ENCODE results near the gene MARCHF6.

DNA sequence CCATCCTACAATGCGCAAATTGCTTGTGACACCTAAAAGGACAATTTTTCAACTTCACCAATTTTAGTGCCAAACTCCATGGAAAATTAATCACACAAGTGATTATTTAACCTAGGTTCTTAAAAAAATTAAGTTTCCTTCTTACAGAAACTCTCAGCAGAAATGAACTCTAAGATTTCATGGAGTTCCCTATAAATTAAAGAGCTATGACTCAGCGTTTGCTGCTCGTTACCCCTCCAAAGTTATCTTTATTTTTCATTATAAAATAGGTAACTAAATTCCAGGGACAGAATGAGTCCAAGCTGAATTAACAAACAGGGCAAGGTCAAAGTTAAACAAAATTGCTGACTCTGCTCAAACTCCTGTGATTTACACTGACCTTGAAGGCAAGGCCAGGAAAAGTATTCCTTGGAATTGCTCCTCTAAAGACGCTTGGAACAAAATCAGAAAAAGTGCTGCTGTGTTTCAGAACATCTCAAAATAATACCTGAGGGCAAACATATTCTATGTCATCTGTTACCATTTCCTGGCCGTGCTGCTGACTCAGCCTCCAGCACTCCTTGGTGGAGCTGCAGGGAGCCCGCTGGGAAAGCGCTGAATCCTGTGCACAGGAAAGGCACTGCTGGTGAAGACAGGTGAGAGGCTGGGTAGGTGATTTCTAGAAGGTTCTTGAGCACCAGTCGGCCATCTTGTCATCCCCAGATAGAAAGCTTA lies 43.3 kb upstream of the MARCHF6 start:
- TF ChIP-seq POLR2AphosphoS5 (IDR thresholded peaks at IDR 0.05; ENCODE audit: low read depth): no peak
- TF ChIP-seq, protein P1, sequence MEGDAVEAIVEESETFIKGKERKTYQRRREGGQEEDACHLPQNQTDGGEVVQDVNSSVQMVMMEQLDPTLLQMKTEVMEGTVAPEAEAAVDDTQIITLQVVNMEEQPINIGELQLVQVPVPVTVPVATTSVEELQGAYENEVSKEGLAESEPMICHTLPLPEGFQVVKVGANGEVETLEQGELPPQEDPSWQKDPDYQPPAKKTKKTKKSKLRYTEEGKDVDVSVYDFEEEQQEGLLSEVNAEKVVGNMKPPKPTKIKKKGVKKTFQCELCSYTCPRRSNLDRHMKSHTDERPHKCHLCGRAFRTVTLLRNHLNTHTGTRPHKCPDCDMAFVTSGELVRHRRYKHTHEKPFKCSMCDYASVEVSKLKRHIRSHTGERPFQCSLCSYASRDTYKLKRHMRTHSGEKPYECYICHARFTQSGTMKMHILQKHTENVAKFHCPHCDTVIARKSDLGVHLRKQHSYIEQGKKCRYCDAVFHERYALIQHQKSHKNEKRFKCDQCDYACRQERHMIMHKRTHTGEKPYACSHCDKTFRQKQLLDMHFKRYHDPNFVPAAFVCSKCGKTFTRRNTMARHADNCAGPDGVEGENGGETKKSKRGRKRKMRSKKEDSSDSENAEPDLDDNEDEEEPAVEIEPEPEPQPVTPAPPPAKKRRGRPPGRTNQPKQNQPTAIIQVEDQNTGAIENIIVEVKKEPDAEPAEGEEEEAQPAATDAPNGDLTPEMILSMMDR (IDR thresholded peaks at IDR 0.05; ENCODE audit: insufficient read depth, low read length): no peak
- no peak for TF ChIP-seq GABPA (IDR thresholded peaks at IDR 0.05; ENCODE audit: low read depth)
- TF ChIP-seq, protein P2, sequence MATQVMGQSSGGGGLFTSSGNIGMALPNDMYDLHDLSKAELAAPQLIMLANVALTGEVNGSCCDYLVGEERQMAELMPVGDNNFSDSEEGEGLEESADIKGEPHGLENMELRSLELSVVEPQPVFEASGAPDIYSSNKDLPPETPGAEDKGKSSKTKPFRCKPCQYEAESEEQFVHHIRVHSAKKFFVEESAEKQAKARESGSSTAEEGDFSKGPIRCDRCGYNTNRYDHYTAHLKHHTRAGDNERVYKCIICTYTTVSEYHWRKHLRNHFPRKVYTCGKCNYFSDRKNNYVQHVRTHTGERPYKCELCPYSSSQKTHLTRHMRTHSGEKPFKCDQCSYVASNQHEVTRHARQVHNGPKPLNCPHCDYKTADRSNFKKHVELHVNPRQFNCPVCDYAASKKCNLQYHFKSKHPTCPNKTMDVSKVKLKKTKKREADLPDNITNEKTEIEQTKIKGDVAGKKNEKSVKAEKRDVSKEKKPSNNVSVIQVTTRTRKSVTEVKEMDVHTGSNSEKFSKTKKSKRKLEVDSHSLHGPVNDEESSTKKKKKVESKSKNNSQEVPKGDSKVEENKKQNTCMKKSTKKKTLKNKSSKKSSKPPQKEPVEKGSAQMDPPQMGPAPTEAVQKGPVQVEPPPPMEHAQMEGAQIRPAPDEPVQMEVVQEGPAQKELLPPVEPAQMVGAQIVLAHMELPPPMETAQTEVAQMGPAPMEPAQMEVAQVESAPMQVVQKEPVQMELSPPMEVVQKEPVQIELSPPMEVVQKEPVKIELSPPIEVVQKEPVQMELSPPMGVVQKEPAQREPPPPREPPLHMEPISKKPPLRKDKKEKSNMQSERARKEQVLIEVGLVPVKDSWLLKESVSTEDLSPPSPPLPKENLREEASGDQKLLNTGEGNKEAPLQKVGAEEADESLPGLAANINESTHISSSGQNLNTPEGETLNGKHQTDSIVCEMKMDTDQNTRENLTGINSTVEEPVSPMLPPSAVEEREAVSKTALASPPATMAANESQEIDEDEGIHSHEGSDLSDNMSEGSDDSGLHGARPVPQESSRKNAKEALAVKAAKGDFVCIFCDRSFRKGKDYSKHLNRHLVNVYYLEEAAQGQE (IDR thresholded peaks at IDR 0.05; ENCODE audit: insufficient replicate concordance, low read depth): no peak
